ENCODE data around the gene MAS1L.

GRCh38 chr6:29489286-29489685 lies 1.5 kb upstream of the MAS1L start:
- TF ChIP-seq CBX2 (IDR thresholded peaks at IDR 0.05; ENCODE audit: borderline replicate concordance, low read depth) (no peak), EP300 (IDR thresholded peaks at IDR 0.05) (no peak), NFE2L2 (conservative IDR thresholded peaks at IDR 0.05; ENCODE audit: low read length) (no peak), POLR2AphosphoS2 (conservative IDR thresholded peaks at IDR 0.05; ENCODE audit: low read length) (no peak), MYC (IDR thresholded peaks at IDR 0.05; ENCODE audit: borderline replicate concordance, low read length) (no peak), NR3C1 (IDR thresholded peaks at IDR 0.05) (no peak), CTCF (IDR thresholded peaks at IDR 0.05) (no peak), SMC3 (IDR thresholded peaks at IDR 0.05) (no peak), REST (IDR thresholded peaks at IDR 0.05) (no peak), NPAS2 (CRISPR knock-in tag; IDR thresholded peaks at IDR 0.05; ENCODE audit: borderline replicate concordance) (no peak), POLR2A (IDR thresholded peaks at IDR 0.05; ENCODE audit: low read length) (no peak), CEBPB (IDR thresholded peaks at IDR 0.05) (no peak), RAD21 (conservative IDR thresholded peaks at IDR 0.05 in 1 of 2, IDR thresholded peaks at IDR 0.05 in 1 of 2) (no peak)

Data from A549 (cell line).